ENCODE results near the gene ADGRB3. TPM values are rescaled to one million over a fixed set of nuclear protein-coding genes. Genes with fewer than 3 reads are reported as not detected.

Gene ADGRB3
- total and polyA plus RNA-seq, 8 donors, result 0.19 to 16.0 (median 0.61) TPM; not detected in 1

DNA sequence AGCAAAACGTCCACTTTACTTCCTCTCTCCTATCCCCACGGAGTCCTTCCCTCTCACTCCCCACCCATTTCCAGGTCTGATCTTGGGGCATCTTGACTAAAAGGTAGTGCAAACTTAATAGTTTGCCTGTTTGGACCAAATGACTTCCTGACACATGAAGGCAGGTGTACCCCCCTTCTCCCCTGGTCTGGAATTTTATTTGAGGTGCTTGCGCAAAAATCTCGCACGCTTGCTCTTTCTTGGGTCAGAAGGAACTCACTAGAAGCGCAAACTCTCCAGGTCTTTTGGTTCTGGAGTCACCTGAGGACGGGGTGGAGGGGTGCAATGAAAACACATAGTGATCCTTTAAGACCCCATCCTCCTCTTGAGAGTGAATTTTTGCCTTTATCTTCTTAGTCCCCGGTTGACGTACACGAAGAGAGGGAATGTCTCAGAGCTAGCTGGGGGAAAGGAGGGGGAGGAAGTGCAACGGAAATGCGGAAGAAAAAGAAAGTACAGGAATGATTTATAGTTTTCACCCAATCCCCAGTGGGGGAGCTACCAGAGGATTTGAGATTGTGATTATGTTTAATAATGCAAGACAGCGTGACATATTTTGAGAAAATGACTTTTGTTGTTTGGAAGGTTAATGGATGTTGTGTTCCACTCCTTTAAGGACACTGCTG lies 4.9 kb downstream of the ADGRB3 start:
- TF ChIP-seq EP300 (IDR thresholded peaks at IDR 0.05) (no peak), POLR2AphosphoS5 (IDR thresholded peaks at IDR 0.05) (no peak), POLR2A (IDR thresholded peaks at IDR 0.05) (no peak)
- TF ChIP-seq, protein P1, sequence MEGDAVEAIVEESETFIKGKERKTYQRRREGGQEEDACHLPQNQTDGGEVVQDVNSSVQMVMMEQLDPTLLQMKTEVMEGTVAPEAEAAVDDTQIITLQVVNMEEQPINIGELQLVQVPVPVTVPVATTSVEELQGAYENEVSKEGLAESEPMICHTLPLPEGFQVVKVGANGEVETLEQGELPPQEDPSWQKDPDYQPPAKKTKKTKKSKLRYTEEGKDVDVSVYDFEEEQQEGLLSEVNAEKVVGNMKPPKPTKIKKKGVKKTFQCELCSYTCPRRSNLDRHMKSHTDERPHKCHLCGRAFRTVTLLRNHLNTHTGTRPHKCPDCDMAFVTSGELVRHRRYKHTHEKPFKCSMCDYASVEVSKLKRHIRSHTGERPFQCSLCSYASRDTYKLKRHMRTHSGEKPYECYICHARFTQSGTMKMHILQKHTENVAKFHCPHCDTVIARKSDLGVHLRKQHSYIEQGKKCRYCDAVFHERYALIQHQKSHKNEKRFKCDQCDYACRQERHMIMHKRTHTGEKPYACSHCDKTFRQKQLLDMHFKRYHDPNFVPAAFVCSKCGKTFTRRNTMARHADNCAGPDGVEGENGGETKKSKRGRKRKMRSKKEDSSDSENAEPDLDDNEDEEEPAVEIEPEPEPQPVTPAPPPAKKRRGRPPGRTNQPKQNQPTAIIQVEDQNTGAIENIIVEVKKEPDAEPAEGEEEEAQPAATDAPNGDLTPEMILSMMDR (IDR thresholded peaks at IDR 0.05), result no peak
- Histone ChIP-seq H3K4me3 (peak overlapping the region; percentile 7 to 35 (median 31)), H3K27ac (peak overlapping the region in 1 of 5 donors; percentile 21), H3K27me3 (peaks cover 0 to 40% (median 18%) of the 10 kb centered on the region in 3 donors), H3K4me1 (peaks cover 0 to 32% (median 23%) of the 10 kb centered on the region in 4 donors), H3K9me3 (no peaks in the 10 kb centered on the region), H3K36me3 (no peaks in the 10 kb centered on the region)
- no peak for DNase-seq
- intact Hi-C loops (cut with DNase I; ENCODE audit: low total_unique reads), result no loop called here
- 14 to 23% (median 22%) methylated on average over 13 of the region's 13 CpGs for WGBS, 5 donors

DNA sequence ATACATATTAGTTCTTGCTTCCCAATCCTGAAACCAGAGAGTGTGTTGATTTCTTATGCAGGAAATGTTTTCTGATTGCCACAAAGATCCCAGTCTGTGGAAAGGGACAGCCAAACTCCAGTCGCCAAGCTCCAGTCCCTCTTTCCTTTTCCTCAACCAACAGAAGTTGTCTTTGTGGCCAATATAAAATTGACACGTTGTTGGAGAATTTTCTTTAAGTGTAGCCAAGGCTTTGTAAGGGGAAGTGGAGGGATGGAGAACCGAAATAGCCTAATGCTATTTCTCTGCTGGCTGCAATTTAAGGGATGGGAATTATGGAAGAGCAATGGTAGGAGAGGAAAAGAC lies 5.4 kb downstream of the ADGRB3 start:
- peak overlapping the region; percentile 7 to 35 (median 31) for H3K4me3 ChIP-seq
- peaks cover 0 to 35% (median 18%) of the 10 kb centered on the region in 3 donors for H3K27me3 ChIP-seq
- peaks cover 0 to 29% (median 20%) of the 10 kb centered on the region in 4 donors for H3K4me1 ChIP-seq
- H3K27ac ChIP-seq, result peak overlapping the region in 1 of 5 donors; percentile 21
- WGBS, 5 donors, result 9 to 15% (median 11%) methylated on average over 3 of the region's 3 CpGs
- no peak for DNase-seq
- intact Hi-C loops (cut with DNase I; ENCODE audit: low total_unique reads), result no loop called here
- no peaks in the 10 kb centered on the region for H3K36me3 ChIP-seq
- TF ChIP-seq POLR2AphosphoS5 (IDR thresholded peaks at IDR 0.05) (no peak), EP300 (IDR thresholded peaks at IDR 0.05) (no peak), POLR2A (IDR thresholded peaks at IDR 0.05) (no peak)
- TF ChIP-seq, protein P1 (IDR thresholded peaks at IDR 0.05), result no peak
- no peaks in the 10 kb centered on the region for H3K9me3 ChIP-seq

DNA sequence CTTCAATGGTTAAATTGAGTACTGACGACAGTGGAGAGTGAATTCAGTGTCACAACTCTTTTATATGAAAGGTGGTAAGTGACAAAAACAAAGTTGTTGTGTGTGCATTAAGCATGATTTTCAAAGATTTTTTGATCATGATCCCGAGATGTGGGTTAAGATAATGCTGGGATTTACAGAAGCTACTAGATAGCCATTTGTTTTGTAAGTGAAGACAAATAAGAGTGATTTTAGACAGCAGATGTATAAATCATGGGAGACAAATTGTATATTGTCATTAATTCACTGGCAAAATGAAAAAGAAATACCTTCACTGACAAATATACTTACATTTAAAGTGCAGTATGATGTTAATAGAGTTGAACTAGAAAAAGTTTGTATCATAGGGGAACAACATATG lies 6.1 kb downstream of the ADGRB3 start:
- Histone ChIP-seq H3K9me3 (no peaks in the 10 kb centered on the region), H3K27ac (no peak overlapping the region), H3K36me3 (no peaks in the 10 kb centered on the region), H3K4me3 (no peak overlapping the region), H3K4me1 (peaks cover 0 to 22% (median 14%) of the 10 kb centered on the region in 4 donors), H3K27me3 (peaks cover 0 to 28% (median 18%) of the 10 kb centered on the region in 3 donors)
- WGBS, 5 donors, result 50 to 70% (median 53%) methylated on average over 2 of the region's 2 CpGs
- TF ChIP-seq POLR2AphosphoS5 (IDR thresholded peaks at IDR 0.05), result no peak
- TF ChIP-seq EP300 (IDR thresholded peaks at IDR 0.05), result no peak
- TF ChIP-seq, protein P1 (IDR thresholded peaks at IDR 0.05), result no peak
- no peak for TF ChIP-seq POLR2A (IDR thresholded peaks at IDR 0.05)
- DNase-seq, result no peak
- intact Hi-C loops (cut with DNase I; ENCODE audit: low total_unique reads), result no loop called here

DNA sequence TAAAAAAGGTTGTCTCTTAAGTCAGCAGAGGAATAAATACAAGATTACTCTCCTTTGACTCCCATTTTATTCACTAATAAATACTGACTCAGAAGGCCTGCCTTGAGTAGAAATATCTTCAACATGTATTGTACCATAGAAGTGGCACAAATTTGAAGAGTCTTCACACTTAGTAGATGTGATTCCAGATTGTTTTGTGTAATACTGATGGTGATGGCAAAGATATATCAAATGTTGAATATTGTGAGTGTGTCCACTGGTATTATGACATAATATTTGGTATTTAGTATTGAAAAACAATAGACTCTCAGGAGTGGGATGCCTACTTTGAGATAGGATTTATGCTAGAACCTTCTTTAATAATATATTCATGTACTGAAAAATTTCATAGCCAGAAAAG lies 7.0 kb downstream of the ADGRB3 start:
- TF ChIP-seq, protein P1 (IDR thresholded peaks at IDR 0.05), result no peak
- TF ChIP-seq POLR2A (IDR thresholded peaks at IDR 0.05), result no peak
- Histone ChIP-seq H3K27me3 (peaks cover 0 to 19% (median 11%) of the 10 kb centered on the region in 3 donors), H3K4me1 (peaks cover 0 to 16% (median 8%) of the 10 kb centered on the region in 4 donors), H3K4me3 (no peak overlapping the region), H3K9me3 (no peaks in the 10 kb centered on the region), H3K27ac (no peak overlapping the region), H3K36me3 (no peaks in the 10 kb centered on the region)
- intact Hi-C loops (cut with DNase I; ENCODE audit: low total_unique reads), result no loop called here
- DNase-seq, result no peak
